ENCODE measurements around the gene PATJ. TPM values are rescaled to one million over a fixed set of nuclear protein-coding genes. Genes with fewer than 3 reads are reported as not detected.

PATJ gene
- total RNA-seq, 1 donor = 8.4 TPM

DNA sequence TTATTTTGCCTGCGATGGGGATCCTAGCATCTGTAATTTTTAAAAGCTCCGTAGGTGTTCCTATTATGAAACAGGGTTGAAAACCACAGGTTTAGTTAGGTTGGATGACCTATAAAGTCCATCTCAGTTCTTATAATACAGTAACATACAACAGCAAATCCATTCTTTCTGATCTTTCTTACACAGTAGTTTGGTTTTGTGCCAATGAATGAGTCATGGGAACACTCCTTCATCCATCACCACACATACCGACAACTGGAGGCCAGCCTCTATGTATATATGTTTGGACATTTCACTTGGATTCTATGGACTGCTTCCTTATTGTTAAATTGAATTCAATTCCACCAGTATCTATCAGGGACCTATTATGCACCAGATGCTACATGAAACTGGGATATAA is 334.0 kb downstream of the PATJ start:
- peak; percentile 61 for DNase-seq (ENCODE audit: low read depth)
- no peak overlapping the region for H3K4me3 ChIP-seq (ENCODE audit: low read depth, low read length)
- TF ChIP-seq, protein P1, sequence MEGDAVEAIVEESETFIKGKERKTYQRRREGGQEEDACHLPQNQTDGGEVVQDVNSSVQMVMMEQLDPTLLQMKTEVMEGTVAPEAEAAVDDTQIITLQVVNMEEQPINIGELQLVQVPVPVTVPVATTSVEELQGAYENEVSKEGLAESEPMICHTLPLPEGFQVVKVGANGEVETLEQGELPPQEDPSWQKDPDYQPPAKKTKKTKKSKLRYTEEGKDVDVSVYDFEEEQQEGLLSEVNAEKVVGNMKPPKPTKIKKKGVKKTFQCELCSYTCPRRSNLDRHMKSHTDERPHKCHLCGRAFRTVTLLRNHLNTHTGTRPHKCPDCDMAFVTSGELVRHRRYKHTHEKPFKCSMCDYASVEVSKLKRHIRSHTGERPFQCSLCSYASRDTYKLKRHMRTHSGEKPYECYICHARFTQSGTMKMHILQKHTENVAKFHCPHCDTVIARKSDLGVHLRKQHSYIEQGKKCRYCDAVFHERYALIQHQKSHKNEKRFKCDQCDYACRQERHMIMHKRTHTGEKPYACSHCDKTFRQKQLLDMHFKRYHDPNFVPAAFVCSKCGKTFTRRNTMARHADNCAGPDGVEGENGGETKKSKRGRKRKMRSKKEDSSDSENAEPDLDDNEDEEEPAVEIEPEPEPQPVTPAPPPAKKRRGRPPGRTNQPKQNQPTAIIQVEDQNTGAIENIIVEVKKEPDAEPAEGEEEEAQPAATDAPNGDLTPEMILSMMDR (IDR thresholded peaks at IDR 0.05; ENCODE audit: insufficient read depth, low read length) = no peak

DNA sequence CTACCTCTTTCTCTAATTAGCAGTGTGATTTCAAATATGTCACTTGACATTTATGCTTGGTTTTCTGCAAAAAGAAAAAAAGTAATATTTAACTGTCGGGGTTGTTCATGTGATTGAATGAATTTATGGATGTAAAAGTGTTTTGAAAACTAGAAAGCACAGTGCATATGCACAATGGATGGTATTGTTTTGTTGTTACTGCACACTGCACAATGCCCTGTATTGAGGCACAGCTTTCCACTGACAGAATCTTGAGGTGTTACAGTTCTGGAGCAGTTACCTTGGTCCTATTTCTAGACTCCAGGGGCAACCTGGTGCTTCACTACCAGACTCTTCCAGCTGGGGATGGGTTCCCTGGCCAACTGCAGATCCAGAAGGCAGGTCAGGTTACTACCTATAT is 335.5 kb downstream of the PATJ start:
- no peak overlapping the region for H3K4me3 ChIP-seq (ENCODE audit: low read depth, low read length)
- TF ChIP-seq, protein P1 (IDR thresholded peaks at IDR 0.05; ENCODE audit: insufficient read depth, low read length) = no peak
- DNase-seq (ENCODE audit: low read depth) = no peak

DNA sequence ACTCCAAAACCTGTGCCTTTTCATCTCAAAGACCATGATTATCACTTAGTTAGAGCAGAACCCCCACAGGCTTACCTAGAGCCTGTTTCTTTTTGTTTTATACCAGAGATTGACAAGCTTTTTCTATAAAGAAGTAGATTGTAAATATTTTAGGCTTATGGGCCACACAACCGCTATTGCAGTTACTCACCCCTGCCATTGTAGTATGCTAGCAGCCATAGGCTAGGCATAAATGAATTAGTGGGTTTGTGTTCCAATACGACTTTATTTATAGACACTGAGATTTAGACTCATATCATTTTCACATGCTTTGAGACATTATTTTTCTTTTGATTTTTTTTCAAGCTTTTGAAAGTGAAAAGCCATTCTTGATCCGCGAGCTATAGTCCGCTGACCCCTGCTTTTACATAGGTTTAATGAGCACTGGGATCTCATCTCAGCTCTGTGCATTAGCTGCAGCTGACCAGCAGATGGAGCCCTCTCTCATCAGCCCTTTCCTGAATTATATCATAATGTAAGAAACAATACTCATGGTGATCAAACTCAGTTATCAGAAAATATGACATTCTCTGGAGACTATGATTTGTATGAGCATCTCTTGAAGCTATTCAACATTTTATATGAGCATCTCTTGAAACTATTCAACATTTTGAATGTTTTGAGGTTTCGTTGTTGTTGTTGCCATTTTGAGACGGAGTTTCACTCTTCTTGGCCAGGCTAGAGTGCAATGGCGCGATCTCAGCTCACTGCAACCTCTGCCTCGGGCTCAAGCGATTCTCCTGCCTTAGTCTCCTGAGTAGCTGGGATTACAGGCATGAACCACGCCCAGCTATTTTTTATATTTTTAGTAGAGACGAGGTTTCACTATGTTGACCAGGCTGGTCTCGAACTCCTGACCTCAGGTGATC is 340.4 kb downstream of the PATJ start:
- TF ChIP-seq, protein P1 (IDR thresholded peaks at IDR 0.05; ENCODE audit: insufficient read depth, low read length) = peak; percentile 98
- no peak overlapping the region for H3K4me3 ChIP-seq (ENCODE audit: low read depth, low read length)
- DNase-seq (ENCODE audit: low read depth) = peak; percentile 60

DNA sequence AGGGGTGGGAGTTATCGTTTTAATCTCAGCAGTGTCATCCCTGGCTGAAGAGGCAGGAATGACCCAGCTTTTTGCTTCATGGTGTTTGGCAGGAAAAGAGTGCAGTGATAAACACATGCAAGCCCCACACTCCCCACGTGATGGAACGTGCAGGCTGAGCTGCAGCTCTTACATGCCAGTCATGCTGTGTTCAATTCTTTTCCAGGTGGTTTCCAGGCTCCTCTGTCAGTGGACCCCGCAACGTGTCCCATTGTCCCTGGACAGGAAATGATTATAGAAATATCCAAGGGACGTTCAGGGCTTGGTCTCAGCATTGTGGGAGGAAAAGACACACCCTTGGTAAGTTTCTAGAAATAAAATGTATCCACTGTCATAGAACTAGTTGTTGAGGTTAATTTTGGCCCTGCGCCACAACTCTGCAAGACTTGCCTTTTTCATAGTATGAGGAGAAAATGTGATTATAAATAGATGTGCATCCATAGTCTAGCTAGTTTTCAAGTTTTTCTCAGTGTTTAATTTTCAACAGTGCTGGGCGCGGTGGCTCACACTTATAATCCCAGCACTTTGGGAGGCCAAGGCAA is 342.1 kb downstream of the PATJ start:
- TF ChIP-seq, protein P1 (IDR thresholded peaks at IDR 0.05; ENCODE audit: insufficient read depth, low read length) = no peak
- H3K4me3 ChIP-seq (ENCODE audit: low read depth, low read length) = no peak overlapping the region
- peak; percentile 14 for DNase-seq (ENCODE audit: low read depth)

DNA sequence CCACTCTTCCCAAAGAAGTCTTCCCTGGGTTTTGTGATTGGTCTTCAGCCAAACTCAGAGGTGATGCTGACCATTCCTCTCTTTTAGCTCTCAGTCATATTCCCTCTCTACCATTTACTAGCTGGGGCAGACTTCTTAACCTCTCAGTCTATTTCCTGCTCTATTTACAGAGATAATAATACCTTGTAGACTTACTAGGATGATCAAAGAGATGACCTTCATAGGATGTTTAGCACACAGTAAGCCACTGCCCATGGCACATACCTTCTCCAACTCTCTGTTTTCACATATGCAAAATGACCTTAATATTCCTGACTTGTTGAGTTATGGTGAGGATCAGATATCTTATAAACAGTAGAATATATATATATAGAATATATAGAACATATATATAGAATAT is 346.2 kb downstream of the PATJ start:
- H3K4me3 ChIP-seq (ENCODE audit: low read depth, low read length) = no peak overlapping the region
- DNase-seq (ENCODE audit: low read depth) = no peak
- TF ChIP-seq, protein P1 (IDR thresholded peaks at IDR 0.05; ENCODE audit: insufficient read depth, low read length) = no peak

DNA sequence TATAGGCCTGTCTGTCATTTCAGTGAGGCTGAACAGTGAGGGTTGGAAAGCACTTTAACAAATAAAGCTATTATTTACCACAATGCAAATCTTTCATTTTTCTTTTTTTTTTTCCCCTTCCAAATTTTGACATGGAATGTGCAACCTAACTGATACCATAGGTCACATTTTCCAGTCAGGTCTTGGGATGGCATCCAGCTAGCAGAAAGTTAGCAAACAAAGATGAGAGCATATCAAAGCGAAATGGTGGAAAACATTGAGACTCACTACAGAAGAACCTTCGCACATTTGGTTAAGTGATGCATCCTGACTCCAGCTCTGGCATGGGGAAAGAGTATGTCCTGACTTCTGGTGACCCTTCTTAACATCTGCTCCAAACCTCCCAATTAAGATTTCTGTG is 347.3 kb downstream of the PATJ start:
- no peak overlapping the region for H3K4me3 ChIP-seq (ENCODE audit: low read depth, low read length)
- DNase-seq (ENCODE audit: low read depth) = no peak
- TF ChIP-seq, protein P1 (IDR thresholded peaks at IDR 0.05; ENCODE audit: insufficient read depth, low read length) = no peak

Data from fibroblast of the aortic adventitia (primary cell).